GM12872 (cell line): ENCODE measurements around the gene RAB8B.

ENCODE experiments used
- TF ChIP-seq, protein P1 (sequence below): IDR thresholded peaks from 3 replicates; pipeline ENCODE4 v1.5.1; 2011; ENCODE audit warnings: low read depth, mild to moderate bottlenecking, low read length, moderate library complexity; ENCODE audit not compliant: insufficient read depth

Gene RAB8B

DNA sequence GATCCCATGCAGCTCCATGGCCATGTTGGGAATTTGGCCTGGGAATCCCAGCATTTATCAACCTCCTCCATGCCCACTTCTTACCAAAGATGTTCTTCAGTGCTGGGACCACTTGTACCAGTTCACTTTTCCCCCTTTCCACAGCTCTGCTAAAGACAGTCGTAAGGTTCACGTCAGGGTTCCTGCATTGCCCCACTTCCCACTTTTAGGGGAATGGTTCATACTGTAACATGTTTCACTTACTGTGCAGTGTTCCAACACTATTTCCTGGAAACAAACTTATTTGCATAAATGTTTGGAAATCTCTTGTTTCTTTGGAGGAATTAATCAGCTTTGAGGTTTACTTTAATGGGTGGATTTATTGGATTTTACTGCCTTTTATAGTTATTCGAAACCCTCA is 105.0 kb downstream of the RAB8B start:
- TF ChIP-seq, protein P1, sequence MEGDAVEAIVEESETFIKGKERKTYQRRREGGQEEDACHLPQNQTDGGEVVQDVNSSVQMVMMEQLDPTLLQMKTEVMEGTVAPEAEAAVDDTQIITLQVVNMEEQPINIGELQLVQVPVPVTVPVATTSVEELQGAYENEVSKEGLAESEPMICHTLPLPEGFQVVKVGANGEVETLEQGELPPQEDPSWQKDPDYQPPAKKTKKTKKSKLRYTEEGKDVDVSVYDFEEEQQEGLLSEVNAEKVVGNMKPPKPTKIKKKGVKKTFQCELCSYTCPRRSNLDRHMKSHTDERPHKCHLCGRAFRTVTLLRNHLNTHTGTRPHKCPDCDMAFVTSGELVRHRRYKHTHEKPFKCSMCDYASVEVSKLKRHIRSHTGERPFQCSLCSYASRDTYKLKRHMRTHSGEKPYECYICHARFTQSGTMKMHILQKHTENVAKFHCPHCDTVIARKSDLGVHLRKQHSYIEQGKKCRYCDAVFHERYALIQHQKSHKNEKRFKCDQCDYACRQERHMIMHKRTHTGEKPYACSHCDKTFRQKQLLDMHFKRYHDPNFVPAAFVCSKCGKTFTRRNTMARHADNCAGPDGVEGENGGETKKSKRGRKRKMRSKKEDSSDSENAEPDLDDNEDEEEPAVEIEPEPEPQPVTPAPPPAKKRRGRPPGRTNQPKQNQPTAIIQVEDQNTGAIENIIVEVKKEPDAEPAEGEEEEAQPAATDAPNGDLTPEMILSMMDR, result no peak

DNA sequence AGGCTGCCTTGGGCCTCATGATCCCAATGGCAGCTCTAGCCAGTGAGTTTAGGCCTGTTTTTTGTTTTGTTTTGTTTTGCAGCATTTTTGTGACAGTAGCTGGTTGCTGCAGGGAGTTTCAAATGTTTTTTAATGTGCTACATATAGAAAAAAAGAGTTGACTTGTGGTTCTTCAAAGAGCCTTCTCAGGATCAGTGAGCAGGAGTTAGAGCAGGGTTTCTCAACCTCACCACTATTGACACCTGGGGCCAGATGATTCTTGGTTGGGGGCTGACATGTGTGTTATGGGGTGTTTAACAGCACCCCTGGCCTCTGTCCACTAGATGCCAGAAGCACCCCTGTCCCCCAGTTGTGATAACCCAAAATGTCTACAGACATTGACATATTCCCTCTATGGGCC is 105.9 kb downstream of the RAB8B start:
- TF ChIP-seq, protein P1, result no peak

DNA sequence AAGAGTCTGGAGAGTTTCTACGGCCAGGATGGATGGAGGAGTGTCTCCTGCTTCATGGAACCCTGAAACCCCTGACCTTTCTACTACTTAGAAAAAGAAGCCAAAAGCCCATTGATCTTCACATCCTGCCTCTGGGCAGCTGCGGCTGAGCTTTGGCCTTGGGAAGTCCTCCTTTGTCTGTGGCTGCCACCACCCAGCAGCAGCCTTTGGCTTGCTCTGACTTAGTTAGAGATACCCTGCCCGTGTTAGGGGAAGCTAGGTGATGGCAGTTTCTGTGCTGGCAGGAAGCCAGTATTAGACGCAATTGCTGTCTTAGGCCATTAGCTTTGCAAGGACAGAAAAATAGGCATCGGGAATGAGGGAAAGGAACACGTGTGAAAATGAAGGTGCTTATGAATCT is 106.8 kb downstream of the RAB8B start:
- TF ChIP-seq, protein P1, result no peak

DNA sequence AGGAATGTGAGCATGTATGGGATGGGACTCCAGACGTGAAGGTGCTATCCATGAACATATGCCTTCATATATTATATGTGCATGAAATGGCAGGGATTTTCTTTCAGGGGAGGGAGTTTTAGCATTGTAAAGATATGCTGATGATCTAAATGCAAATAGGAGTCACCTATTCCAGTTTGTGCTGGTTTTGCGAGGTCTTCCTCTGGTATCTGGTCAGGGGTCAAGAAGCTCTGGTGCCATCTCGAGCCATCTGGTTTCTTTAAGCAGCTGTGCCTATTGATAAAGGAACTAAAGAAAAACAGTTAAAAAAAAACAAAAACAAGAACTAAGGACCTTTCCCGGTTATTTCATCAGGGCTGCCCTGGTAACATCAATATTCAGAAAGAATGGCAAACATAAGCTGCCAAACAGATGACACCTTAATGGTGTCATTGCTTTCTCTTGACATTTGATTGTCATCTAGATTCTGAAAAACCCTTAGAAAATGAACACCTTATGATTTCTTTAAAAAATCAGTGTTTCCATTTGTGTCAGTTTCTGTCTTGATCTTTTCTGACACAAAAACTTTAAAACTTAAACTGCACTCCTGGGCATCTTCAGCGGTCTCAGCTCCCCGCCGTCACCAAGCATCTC is 110.7 kb downstream of the RAB8B start:
- TF ChIP-seq, protein P1, result no peak

DNA sequence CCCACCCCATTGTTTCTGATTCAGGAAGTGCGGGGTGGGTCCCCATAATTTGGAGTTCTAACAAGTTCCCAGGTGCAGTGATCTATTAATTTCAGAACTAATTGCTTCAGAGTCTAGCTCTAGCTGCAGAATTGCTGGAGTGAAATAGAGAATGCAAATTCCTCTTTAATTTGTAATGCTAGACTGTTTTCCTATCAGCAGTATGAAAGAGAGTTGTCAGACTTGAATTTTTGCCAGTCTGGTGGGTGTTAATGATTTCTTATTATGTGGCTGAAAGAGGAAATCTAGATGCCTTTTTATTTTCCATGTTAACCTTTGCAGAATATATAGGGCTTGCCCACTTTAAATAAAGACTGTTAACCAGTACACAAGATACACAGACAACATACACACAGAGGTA is 111.7 kb downstream of the RAB8B start:
- TF ChIP-seq, protein P1, result no peak

DNA sequence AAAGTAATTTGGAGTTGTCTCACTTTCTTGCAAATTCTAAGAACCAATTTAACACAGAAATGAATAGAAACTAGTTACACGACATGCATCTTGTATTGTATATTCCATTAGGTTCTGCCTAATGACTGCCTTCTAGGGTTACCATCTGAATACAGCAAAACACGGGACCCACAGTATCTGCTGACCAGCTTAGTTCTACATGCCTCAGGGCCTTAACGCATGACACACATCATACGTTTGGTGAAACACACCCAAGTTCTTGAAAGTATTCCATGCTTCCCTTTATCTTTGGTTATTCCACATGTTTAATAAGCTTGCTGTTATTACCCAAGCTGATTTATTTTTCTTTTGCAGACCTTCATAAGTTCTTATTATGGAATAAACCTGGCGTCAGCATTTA is 115.9 kb downstream of the RAB8B start:
- TF ChIP-seq, protein P1, result no peak

DNA sequence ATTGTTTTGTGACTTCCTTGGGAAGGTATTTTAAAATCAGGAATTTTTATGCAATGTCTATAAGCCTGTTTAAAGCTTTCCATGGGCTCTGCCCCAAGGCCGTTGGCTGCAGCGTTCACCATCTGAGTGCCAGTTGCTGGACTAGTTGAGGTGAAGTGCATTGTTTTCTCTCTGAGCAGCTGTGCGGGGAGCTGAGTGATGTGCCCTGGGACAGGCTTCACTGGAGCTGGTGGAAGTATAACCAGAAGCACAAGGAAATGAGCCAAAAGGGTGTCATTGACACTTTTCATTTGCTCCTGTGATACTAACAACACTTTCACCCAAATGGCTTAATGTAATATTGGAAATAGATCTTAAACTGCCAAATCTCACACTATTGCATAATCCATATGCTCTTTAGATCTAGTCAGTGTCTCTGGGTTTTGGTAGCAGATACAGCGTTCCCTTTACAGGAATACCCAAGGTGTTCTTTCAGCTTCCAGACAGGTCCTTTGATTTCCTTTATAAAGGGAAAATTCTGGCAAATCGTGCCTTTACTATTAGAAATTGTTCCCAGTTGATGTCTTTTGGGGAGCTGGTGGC is 117.2 kb downstream of the RAB8B start:
- TF ChIP-seq, protein P1, result no peak

DNA sequence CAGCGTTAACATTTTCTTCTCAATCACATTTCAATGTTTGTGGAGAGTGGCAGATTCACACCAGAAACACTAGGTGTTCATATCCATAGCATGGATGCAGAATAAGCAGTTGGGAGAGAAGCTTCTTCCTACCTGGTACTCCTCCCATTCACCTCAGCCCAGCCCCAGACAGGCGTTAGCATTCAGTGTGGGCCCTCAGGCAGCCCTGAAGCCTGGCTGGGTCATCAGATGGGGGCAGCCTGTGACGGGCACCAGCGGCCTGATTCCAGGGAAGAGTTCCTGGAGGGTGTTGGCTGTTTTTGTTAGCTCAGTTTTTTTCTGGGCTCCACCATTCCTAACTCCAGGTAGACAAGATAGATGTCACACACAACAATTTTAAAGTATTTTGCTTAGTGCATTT is 119.1 kb downstream of the RAB8B start:
- TF ChIP-seq, protein P1, result no peak
